Body of pancreas (tissue), 4 donors: ENCODE results near the gene SKAP2. TPM values are rescaled to one million over a fixed set of nuclear protein-coding genes. Genes with fewer than 3 reads are reported as not detected.

Experiments used
- ATAC-seq: fragments of 150-250 bp; one replicate; pipeline ENCODE4 v1.9.1; 2016
- DNase-seq, 4 donors: peaks; one replicate each; pipeline ENCODE4 v3.0.0-alpha.2; 2019
- H3K27ac ChIP-seq, 4 donors: fragments of 200-600 bp; sonication (generic); 1 replicate in 3 of 4; 2 replicates in 1 of 4; pipeline versions ENCODE4 v1.5.1 to v1.6.1; 2016 to 2019; ENCODE audit warnings: mild to moderate bottlenecking in 1 of 4, mixed read lengths in 1 of 4, moderate library complexity in 1 of 4
- H3K27me3 ChIP-seq, 2 donors: fragments of 200-600 bp; sonication (generic); one replicate each; pipeline ENCODE4 v1.6.0; 2016; ENCODE audit warnings: mild to moderate bottlenecking in 1 of 2
- H3K36me3 ChIP-seq, 2 donors: fragments of 200-600 bp; sonication (generic); replicated peaks in 1 of 2; 2 replicates each; pipeline ENCODE4 v1.5.1; 2016; ENCODE audit warnings: low read depth in 2 of 2; ENCODE audit not compliant: insufficient read depth in 1 of 2
- H3K4me1 ChIP-seq: fragments of 200-600 bp; sonication (generic); one replicate; pipeline ENCODE4 v1.6.0; 2016
- H3K4me3 ChIP-seq, 2 donors: fragments of 200-600 bp; sonication (generic); 1 replicate in 1 of 2; 2 replicates in 1 of 2; pipeline ENCODE4 v1.5.1; 2016 to 2019
- H3K9me3 ChIP-seq, 3 donors: fragments of 200-600 bp; sonication (generic); 1 replicate in 2 of 3; 2 replicates in 1 of 3; pipeline ENCODE4 v1.5.1; 2016
- POLR2A ChIP-seq, 3 donors: fragments of 450-650 bp; IDR thresholded peaks; one replicate each; pipeline ENCODE4 v1.6.1; 2016; ENCODE audit warnings: antibody characterized with exemption in 3 of 3, mild to moderate bottlenecking in 2 of 3
- WGBS, 2 donors: methylation state at CpG; one replicate each; pipeline ENCODE4 v1.1.5; 2017; 5-methylcytosine and 5-hydroxymethylcytosine counted together
- intact Hi-C: fragments of 100-400 bp; cut with DNase I; formaldehyde crosslinking; loops from one replicate; pipeline ENCODE4 v1.15.1; 2023
- total RNA-seq, 2 donors: library from RNA; depleted of rRNA; stranded (reverse); fragments of >200 nt; gene quantifications; one replicate each; pipeline ENCODE4 v1.1.0, GENCODE V29; 2016
- TF ChIP-seq, protein P1 (sequence below), 7 experiments: fragments of 450-650 bp in 4 of 7; fragments of 200-600 bp in 3 of 7; sonication (generic) in 3 of 7; IDR thresholded peaks; one replicate each; pipeline ENCODE4 v1.5.1; 2016 to 2019; ENCODE audit warnings: antibody characterized with exemption in 7 of 7

Gene SKAP2
- total RNA-seq, 2 donors from 2014 or later, result 8.6 to 12.7 TPM

DNA sequence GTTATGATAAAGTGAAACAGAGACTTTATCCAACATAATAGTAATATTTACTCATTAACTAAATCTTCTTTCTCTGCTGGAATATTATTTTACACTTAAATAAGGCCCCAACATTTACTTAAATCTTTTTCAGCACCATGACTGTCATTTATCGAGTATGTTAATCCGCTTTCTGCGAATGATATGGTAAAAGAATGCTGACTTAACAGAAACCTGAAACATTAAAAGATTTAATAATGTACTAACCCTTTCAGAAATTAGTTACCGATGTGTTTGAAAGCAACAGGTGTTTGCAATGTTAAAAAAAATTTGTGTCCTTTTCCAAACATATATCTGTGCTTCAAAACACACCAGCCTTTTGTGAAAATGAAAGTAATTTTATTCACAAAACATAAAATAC is 190.5 kb downstream of the SKAP2 start:
- 82 to 89% methylated on average over 4 of the region's 4 CpGs for WGBS, 2 donors
- no peak for DNase-seq

DNA sequence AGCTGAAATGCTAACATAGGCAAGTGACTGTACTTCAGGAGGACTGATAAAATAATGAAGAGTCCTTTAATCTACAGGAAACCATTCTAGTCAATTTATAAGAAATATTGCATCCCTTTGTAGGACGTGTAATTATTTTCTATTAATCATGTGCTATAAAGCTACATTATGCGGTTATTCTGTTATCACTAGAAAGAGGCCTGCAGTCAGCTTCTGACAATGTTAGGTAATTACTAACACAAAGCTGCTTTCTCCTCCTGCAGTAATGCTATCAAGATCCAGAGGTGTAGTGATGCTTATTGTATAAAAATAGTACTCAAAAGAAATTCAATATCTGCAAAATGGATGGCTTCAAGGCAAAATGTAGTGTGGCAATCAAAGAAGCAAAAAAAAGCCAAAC is 191.1 kb downstream of the SKAP2 start:
- H3K4me1 ChIP-seq, result no peaks in the 10 kb centered on the region
- TF ChIP-seq, protein P1, sequence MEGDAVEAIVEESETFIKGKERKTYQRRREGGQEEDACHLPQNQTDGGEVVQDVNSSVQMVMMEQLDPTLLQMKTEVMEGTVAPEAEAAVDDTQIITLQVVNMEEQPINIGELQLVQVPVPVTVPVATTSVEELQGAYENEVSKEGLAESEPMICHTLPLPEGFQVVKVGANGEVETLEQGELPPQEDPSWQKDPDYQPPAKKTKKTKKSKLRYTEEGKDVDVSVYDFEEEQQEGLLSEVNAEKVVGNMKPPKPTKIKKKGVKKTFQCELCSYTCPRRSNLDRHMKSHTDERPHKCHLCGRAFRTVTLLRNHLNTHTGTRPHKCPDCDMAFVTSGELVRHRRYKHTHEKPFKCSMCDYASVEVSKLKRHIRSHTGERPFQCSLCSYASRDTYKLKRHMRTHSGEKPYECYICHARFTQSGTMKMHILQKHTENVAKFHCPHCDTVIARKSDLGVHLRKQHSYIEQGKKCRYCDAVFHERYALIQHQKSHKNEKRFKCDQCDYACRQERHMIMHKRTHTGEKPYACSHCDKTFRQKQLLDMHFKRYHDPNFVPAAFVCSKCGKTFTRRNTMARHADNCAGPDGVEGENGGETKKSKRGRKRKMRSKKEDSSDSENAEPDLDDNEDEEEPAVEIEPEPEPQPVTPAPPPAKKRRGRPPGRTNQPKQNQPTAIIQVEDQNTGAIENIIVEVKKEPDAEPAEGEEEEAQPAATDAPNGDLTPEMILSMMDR (IDR thresholded peaks at IDR 0.05), result no peak
- no peak for TF ChIP-seq POLR2A (IDR thresholded peaks at IDR 0.05)
- H3K27ac ChIP-seq, result no peak overlapping the region
- H3K4me3 ChIP-seq, result no peak overlapping the region
- intact Hi-C loops, result loop anchor here (10.0 kb wide), 1 partner anchor 788 kb away; no protein-coding TSS in a partner anchor
- no peaks in the 10 kb centered on the region for H3K27me3 ChIP-seq
- 63 to 72% methylated on average over 2 of the region's 2 CpGs for WGBS, 2 donors
- ATAC-seq, result no peak
- no peak for DNase-seq
- no peaks in the 10 kb centered on the region for H3K9me3 ChIP-seq
- H3K36me3 ChIP-seq, result no peaks in the 10 kb centered on the region

More for the DNA sequence above, 190.5 kb downstream of the SKAP2 start:
- H3K4me3 ChIP-seq, result no peak overlapping the region
- H3K36me3 ChIP-seq, result no peaks in the 10 kb centered on the region
- H3K4me1 ChIP-seq, result no peaks in the 10 kb centered on the region
- ATAC-seq, result no peak
- intact Hi-C loops, result loop anchor here (10.0 kb wide), 1 partner anchor 789 kb away; no protein-coding TSS in a partner anchor
- TF ChIP-seq, protein P1 (IDR thresholded peaks at IDR 0.05), result no peak
- TF ChIP-seq POLR2A (IDR thresholded peaks at IDR 0.05), result no peak
- H3K27ac ChIP-seq, result no peak overlapping the region
- no peaks in the 10 kb centered on the region for H3K27me3 ChIP-seq
- no peaks in the 10 kb centered on the region for H3K9me3 ChIP-seq

DNA sequence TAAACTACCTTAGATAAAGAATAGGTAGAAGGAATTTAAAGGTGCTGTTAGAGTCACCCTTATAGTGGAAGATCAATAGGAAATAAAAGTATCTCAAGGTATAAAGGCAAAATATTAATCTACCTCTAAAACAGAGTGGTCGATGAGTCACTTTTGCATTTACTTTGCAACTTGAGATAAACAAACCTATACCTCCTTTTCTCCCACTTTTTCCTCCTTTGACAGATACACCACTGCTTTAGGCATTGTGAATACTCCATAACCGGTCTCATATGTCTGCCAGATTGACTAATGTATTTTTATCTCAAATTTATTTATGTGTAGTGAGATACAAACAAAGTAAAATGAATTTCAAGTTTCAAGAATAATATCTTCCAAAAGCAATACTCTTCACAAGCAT is 193.5 kb downstream of the SKAP2 start:
- intact Hi-C loops, result loop anchor here (10.0 kb wide), 1 partner anchor 786 kb away; no protein-coding TSS in a partner anchor
- 73 to 75% methylated on average over 2 of the region's 2 CpGs for WGBS, 2 donors
- TF ChIP-seq, protein P1 (IDR thresholded peaks at IDR 0.05), result no peak
- no peak for TF ChIP-seq POLR2A (IDR thresholded peaks at IDR 0.05)
- Histone ChIP-seq H3K4me3 (no peak overlapping the region), H3K9me3 (no peaks in the 10 kb centered on the region), H3K4me1 (no peaks in the 10 kb centered on the region), H3K27me3 (no peaks in the 10 kb centered on the region), H3K27ac (no peak overlapping the region), H3K36me3 (no peaks in the 10 kb centered on the region)
- DNase-seq, result no peak
- no peak for ATAC-seq

DNA sequence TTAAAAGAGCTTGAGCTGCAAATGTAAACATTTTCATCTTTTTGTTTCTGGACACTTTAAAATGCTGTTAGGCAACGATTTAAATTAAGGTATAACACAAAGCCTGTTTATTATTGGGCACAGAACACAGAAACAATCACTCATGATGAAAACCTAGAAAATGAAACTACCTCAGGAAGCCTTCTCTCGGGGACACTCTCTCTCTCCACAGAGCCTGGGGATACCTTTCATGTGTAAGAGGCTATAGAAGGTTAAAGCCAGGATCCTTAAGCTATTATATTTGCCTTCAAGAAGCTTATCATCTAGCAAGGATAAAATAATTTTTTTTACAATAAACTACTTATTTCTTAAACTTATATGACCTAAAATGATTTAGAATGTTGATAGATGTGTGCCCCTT is 194.1 kb downstream of the SKAP2 start:
- Histone ChIP-seq H3K27me3 (no peaks in the 10 kb centered on the region), H3K36me3 (no peaks in the 10 kb centered on the region), H3K9me3 (no peaks in the 10 kb centered on the region), H3K27ac (no peak overlapping the region), H3K4me1 (no peaks in the 10 kb centered on the region), H3K4me3 (no peak overlapping the region)
- no peak for ATAC-seq
- intact Hi-C loops, result loop anchor here (10.0 kb wide), 1 partner anchor 785 kb away; no protein-coding TSS in a partner anchor
- no peak for TF ChIP-seq POLR2A (IDR thresholded peaks at IDR 0.05)
- TF ChIP-seq, protein P1 (IDR thresholded peaks at IDR 0.05), result no peak
- no peak for DNase-seq
- WGBS, 2 donors, result 57 to 62% methylated on average over 2 of the region's 2 CpGs

DNA sequence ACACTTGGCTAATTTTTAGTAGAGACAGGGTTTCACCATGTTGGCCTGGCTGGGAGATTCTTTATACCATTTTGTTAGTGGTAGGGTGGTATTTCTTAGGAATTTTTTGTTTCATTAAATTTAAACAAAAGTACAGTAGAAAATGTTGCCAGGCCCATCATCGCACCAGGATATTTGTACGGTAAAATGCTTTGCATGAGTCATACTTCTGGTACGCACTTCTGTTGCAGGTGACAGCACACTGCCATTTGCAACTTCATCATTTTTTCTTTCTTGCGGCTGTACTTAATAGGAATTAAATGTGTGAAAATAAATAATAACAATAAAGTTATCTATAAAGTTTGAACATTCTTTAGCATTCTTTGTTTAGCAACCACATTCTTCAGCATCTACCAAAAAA is 195.6 kb downstream of the SKAP2 start:
- Histone ChIP-seq H3K36me3 (no peaks in the 10 kb centered on the region), H3K27me3 (no peaks in the 10 kb centered on the region), H3K4me1 (no peaks in the 10 kb centered on the region), H3K4me3 (no peak overlapping the region), H3K9me3 (no peaks in the 10 kb centered on the region), H3K27ac (no peak overlapping the region)
- WGBS, 2 donors, result 83 to 96% methylated on average over 4 of the region's 4 CpGs
- TF ChIP-seq, protein P1 (IDR thresholded peaks at IDR 0.05), result no peak
- no peak for TF ChIP-seq POLR2A (IDR thresholded peaks at IDR 0.05)
- intact Hi-C loops, result loop anchor here (5.0 kb wide), 1 partner anchor 297 kb away; no protein-coding TSS in a partner anchor
- ATAC-seq (no peak), DNase-seq (no peak)
